H1 (cell line): ENCODE measurements around the gene DNAJC5G. TPM values are rescaled to one million over a fixed set of nuclear protein-coding genes. Genes with fewer than 3 reads are reported as not detected.

Experiments
- CTCF ChIA-PET: fragments of 300-600 bp; sonication (Branson Sonifier 250); formaldehyde crosslinking; loops from one replicate; lab custom pipeline; 2021; ENCODE audit not compliant: partially characterized antibody; lab: Charles Lee
- POLR2A ChIA-PET: fragments of 300-600 bp; sonication (Branson Sonifier 250); formaldehyde crosslinking; loops from one replicate; lab custom pipeline; 2021; ENCODE audit warnings: inconsistent platforms; ENCODE audit not compliant: partially characterized antibody; lab: Charles Lee
- DNase-seq, 2 experiments: peaks; one replicate each; pipeline versions ENCODE4 v3.0.0 to v3.0.0-alpha.2; 2010 to 2022; ENCODE audit warnings: low spot score in 2 of 2, low read depth in 1 of 2, mixed read lengths in 1 of 2
- FAIRE-seq: peaks from 2 replicates; lab custom pipeline; 2011; peaks lifted over from hg19 to GRCh38; lab: Jason Lieb, UNC
- H2AFZ ChIP-seq: 2 replicates; pipeline ENCODE4 v1.8.1; 2012; ENCODE audit warnings: low read length, inconsistent platforms
- H2AK5ac ChIP-seq: 2 replicates; pipeline ENCODE4 v1.6.1; 2013; ENCODE audit warnings: low read depth, low read length
- H2BK120ac ChIP-seq: replicated peaks from 2 replicates; pipeline ENCODE3; 2013; ENCODE audit warnings: low read depth, low read length, inconsistent platforms
- H2BK12ac ChIP-seq: 2 replicates; pipeline ENCODE4 v1.6.1; 2013; ENCODE audit warnings: low read depth, low read length
- H2BK15ac ChIP-seq: 2 replicates; pipeline ENCODE4 v1.6.1; 2013; ENCODE audit warnings: low read length
- H2BK20ac ChIP-seq: 2 replicates; pipeline ENCODE4 v1.6.1; 2013; ENCODE audit warnings: low read length
- H2BK5ac ChIP-seq: 2 replicates; pipeline ENCODE4 v1.6.1; 2013; ENCODE audit warnings: low read depth, low read length
- H3K14ac ChIP-seq: 2 replicates; pipeline ENCODE4 v1.6.1; 2013; ENCODE audit warnings: inconsistent platforms; ENCODE audit not compliant: insufficient read length
- H3K18ac ChIP-seq: 2 replicates; pipeline ENCODE4 v1.6.1; 2013; ENCODE audit warnings: low read length; ENCODE audit errors: extremely low read depth
- H3K23ac ChIP-seq: 2 replicates; pipeline ENCODE4 v1.6.1; 2013; ENCODE audit warnings: inconsistent platforms; ENCODE audit not compliant: insufficient read length
- H3K23me2 ChIP-seq: 2 replicates; pipeline ENCODE4 v1.6.1; 2013; ENCODE audit warnings: low read depth, low read length
- H3K27ac ChIP-seq: 2 replicates; pipeline ENCODE4 v1.6.1; 2011; ENCODE audit warnings: low read depth, low read length, inconsistent platforms
- H3K27me3 ChIP-seq, 4 experiments: replicated peaks in 1 of 4; 1 replicate in 1 of 4; 2 replicates in 3 of 4; pipeline versions ENCODE4 v1.6.1 to v1.8.1; 2011 to 2013; ENCODE audit warnings: low read length in 3 of 4, mild to moderate bottlenecking in 3 of 4, inconsistent platforms in 2 of 4, mixed read lengths in 2 of 4, moderate library complexity in 1 of 4; ENCODE audit not compliant: control insufficient read depth in 3 of 4, insufficient read depth in 3 of 4; ENCODE audit errors: extremely low read depth in 1 of 4
- H3K36me3 ChIP-seq, 4 experiments: 2 replicates each; pipeline versions ENCODE4 v1.6.1 to v1.8.1; 2011 to 2013; ENCODE audit warnings: mild to moderate bottlenecking in 4 of 4, low read length in 3 of 4, moderate library complexity in 2 of 4, control low read depth in 1 of 4, inconsistent platforms in 1 of 4; ENCODE audit not compliant: insufficient read depth in 4 of 4, control insufficient read depth in 2 of 4
- H3K4ac ChIP-seq: replicated peaks from 2 replicates; pipeline ENCODE3; 2013; ENCODE audit warnings: low read length, low read depth, mixed read lengths, inconsistent platforms; ENCODE audit not compliant: insufficient read length
- H3K4me1 ChIP-seq, 4 experiments: replicated peaks in 1 of 4; 1 replicate in 1 of 4; 2 replicates in 3 of 4; pipeline versions ENCODE4 v1.6.1 to v1.8.1; 2011 to 2013; ENCODE audit warnings: low read length in 3 of 4, inconsistent platforms in 2 of 4, mixed read lengths in 1 of 4; ENCODE audit not compliant: insufficient read depth in 4 of 4, control insufficient read depth in 3 of 4
- H3K4me2 ChIP-seq, 2 experiments: 2 replicates each; pipeline versions ENCODE4 v1.6.1 to v1.8.1; 2011 to 2013; ENCODE audit warnings: low read depth in 2 of 2, low read length in 2 of 2, control low read depth in 1 of 2, inconsistent platforms in 1 of 2, mild to moderate bottlenecking in 1 of 2; ENCODE audit not compliant: insufficient read depth in 1 of 2
- H3K4me3 ChIP-seq, 4 experiments: fragments of 200-600, 300-600 bp in 1 of 4; sonication (generic), shearing (Covaris generic), sonication (Bioruptor Twin) in 1 of 4; 2 replicates each; pipeline versions ENCODE4 v1.5.1 to v1.8.1; 2011 to 2016; ENCODE audit warnings: low read length in 4 of 4, low read depth in 3 of 4, control low read depth in 2 of 4, inconsistent platforms in 2 of 4, mild to moderate bottlenecking in 2 of 4, mixed read lengths in 1 of 4, moderate library complexity in 1 of 4; ENCODE audit not compliant: insufficient read depth in 2 of 4; ENCODE audit errors: extremely low read depth in 1 of 4
- H3K56ac ChIP-seq: replicated peaks from 2 replicates; pipeline ENCODE3; 2013; ENCODE audit warnings: low read depth, mild to moderate bottlenecking, mixed read lengths, low read length, inconsistent platforms; ENCODE audit not compliant: insufficient read length
- H3K79me1 ChIP-seq: 2 replicates; pipeline ENCODE4 v1.6.1; 2013; ENCODE audit warnings: low read depth, low read length, control low read depth
- H3K79me2 ChIP-seq, 2 experiments: 2 replicates each; pipeline versions ENCODE4 v1.6.1 to v1.8.1; 2012 to 2013; ENCODE audit warnings: low read length in 2 of 2, mild to moderate bottlenecking in 2 of 2, inconsistent platforms in 1 of 2; ENCODE audit not compliant: insufficient read depth in 2 of 2, control insufficient read depth in 1 of 2
- H3K9ac ChIP-seq, 4 experiments: replicated peaks in 1 of 4; 1 replicate in 1 of 4; 2 replicates in 3 of 4; pipeline versions ENCODE4 v1.6.1 to v1.8.1; 2011 to 2013; ENCODE audit warnings: low read depth in 3 of 4, low read length in 3 of 4, control low read depth in 2 of 4, mild to moderate bottlenecking in 2 of 4, moderate library complexity in 2 of 4, inconsistent platforms in 1 of 4; ENCODE audit errors: extremely low read depth in 1 of 4
- H3K9me3 ChIP-seq, 2 experiments: 2 replicates each; pipeline versions ENCODE4 v1.6.1 to v1.8.1; 2012 to 2013; ENCODE audit warnings: mild to moderate bottlenecking in 2 of 2, moderate library complexity in 2 of 2, control low read depth in 1 of 2, inconsistent platforms in 1 of 2, low read depth in 1 of 2, low read length in 1 of 2, mixed read lengths in 1 of 2; ENCODE audit not compliant: insufficient read depth in 2 of 2
- H4K20me1 ChIP-seq, 2 experiments: replicated peaks in 1 of 2; 2 replicates each; pipeline versions ENCODE3 to v1.8.1; 2011 to 2013; ENCODE audit warnings: inconsistent platforms in 2 of 2, low read length in 2 of 2, mild to moderate bottlenecking in 1 of 2; ENCODE audit not compliant: insufficient read depth in 2 of 2, control insufficient read depth in 1 of 2
- H4K5ac ChIP-seq: 2 replicates; pipeline ENCODE4 v1.6.1; 2013; ENCODE audit warnings: low read length, low read depth, mixed read lengths, inconsistent platforms; ENCODE audit not compliant: insufficient read length
- H4K8ac ChIP-seq: 2 replicates; pipeline ENCODE4 v1.8.0; 2013; ENCODE audit warnings: mild to moderate bottlenecking, moderate library complexity, low read length, inconsistent platforms; ENCODE audit not compliant: insufficient read depth; ENCODE audit errors: extremely low read depth
- H4K91ac ChIP-seq: replicated peaks from 2 replicates; pipeline ENCODE3; 2013; ENCODE audit warnings: low read length, mixed read lengths, inconsistent platforms; ENCODE audit not compliant: insufficient read length
- ASH2L ChIP-seq: fragments of 200-600, 300-600 bp; sonication (generic); IDR thresholded peaks from one replicate; pipeline ENCODE4 v1.7.1; 2017; ENCODE audit warnings: low read length
- CBX8 ChIP-seq: fragments of 300-800, 300-1000 bp; sonication (generic); IDR thresholded peaks from 2 replicates; pipeline ENCODE4 v1.7.1; 2016; ENCODE audit warnings: low read depth, low read length, borderline replicate concordance
- CREB1 ChIP-seq: IDR thresholded peaks from 2 replicates; pipeline ENCODE4 v1.6.1; 2012; ENCODE audit warnings: inconsistent platforms
- EGR1 ChIP-seq: IDR thresholded peaks from 2 replicates; pipeline ENCODE4 v1.6.1; 2011; ENCODE audit warnings: low read depth, low read length, borderline replicate concordance
- POLR2A ChIP-seq, 2 experiments: IDR thresholded peaks; 1 replicate in 1 of 2; 2 replicates in 1 of 2; pipeline ENCODE4 v1.6.1; 2011; ENCODE audit warnings: low read depth in 2 of 2, low read length in 2 of 2, mild to moderate bottlenecking in 2 of 2; ENCODE audit errors: control extremely low read depth in 1 of 2
- RNF2 ChIP-seq: fragments of 200-900, 300-1000 bp; sonication (generic); IDR thresholded peaks from 2 replicates; pipeline ENCODE4 v1.7.1; 2016; ENCODE audit warnings: borderline replicate concordance, low read depth, mild to moderate bottlenecking, antibody characterized with exemption, low read length; ENCODE audit not compliant: poor library complexity, severe bottlenecking; ENCODE audit errors: missing control alignments
- SIRT6 ChIP-seq: IDR thresholded peaks from one replicate; pipeline ENCODE4 v1.7.1; 2012; ENCODE audit warnings: low read length, inconsistent platforms
- SP4 ChIP-seq: IDR thresholded peaks from 2 replicates; pipeline ENCODE4 v1.6.1; 2012; ENCODE audit warnings: low read length, inconsistent platforms
- SUZ12 ChIP-seq: fragments of 200-600 bp; sonication (generic); IDR thresholded peaks from 2 replicates; pipeline ENCODE4 v1.6.1; 2012; ENCODE audit warnings: mild to moderate bottlenecking, inconsistent platforms, low read length, moderate library complexity, mixed read lengths
- TEAD4 ChIP-seq: IDR thresholded peaks from 2 replicates; pipeline ENCODE4 v1.6.1; 2012; ENCODE audit warnings: low read depth, low read length, inconsistent platforms, mixed read lengths
- ZNF274 ChIP-seq: IDR thresholded peaks from 2 replicates; pipeline ENCODE4 v1.7.0; 2012; ENCODE audit warnings: low read length, borderline replicate concordance; ENCODE audit errors: extremely low read depth
- WGBS, 2 experiments: shearing (Covaris generic) in 1 of 2; methylation state at CpG; one replicate each; pipeline versions ENCODE4 v1.1.6 to v1.1.7; 2013 to 2015; ENCODE audit warnings: low lambda C conversion rate in 2 of 2, mixed read lengths in 2 of 2, inconsistent platforms in 1 of 2, low coverage in 1 of 2, missing lambda C conversion rate in 1 of 2; ENCODE audit not compliant: insufficient replicate concordance in 2 of 2, insufficient coverage in 1 of 2, insufficient read length in 1 of 2; ENCODE audit errors: extremely low coverage in 1 of 2, missing lambda C conversion rate in 1 of 2; 5-methylcytosine and 5-hydroxymethylcytosine counted together
- polyA plus RNA-seq, 7 experiments: library from polyadenylated mRNA; depleted of rRNA in 3 of 7; stranded (reverse) in 5 of 7; unstranded in 2 of 7; fragments of >200 nt in 5 of 7; fragments of 200-250 nt in 2 of 7; gene quantifications; 1 replicate in 5 of 7; 2 replicates in 1 of 7; 4 replicates in 1 of 7; pipeline versions ENCODE4 v1.2.1 to v1.2.3, GENCODE V29; 2011 to 2013; ENCODE audit warnings: missing spikeins in 2 of 7, mixed read lengths in 2 of 7
- total RNA-seq: library from RNA; stranded (reverse); fragmentation: NEBNext Ultra II Directional; extraction: Animal tissue kit (Norgen Biotek cat#: 25700); gene quantifications from 2 replicates; pipeline ENCODE4 v1.2.1, GENCODE V29; 2021
- TF ChIP-seq, protein P1 (sequence below): IDR thresholded peaks from 2 replicates; pipeline ENCODE4 v1.6.1; 2012; ENCODE audit warnings: inconsistent platforms
- TF ChIP-seq, protein P2 (sequence below): IDR thresholded peaks from 2 replicates; pipeline ENCODE4 v1.6.1; 2012; ENCODE audit warnings: low read length, inconsistent platforms

The DNAJC5G gene
- total and polyA plus RNA-seq, 2 of the 8 experiments (the other 6 are each of a cell fraction or from before 2014, with no cell fraction given), result 0.83 to 1.4 TPM

DNA sequence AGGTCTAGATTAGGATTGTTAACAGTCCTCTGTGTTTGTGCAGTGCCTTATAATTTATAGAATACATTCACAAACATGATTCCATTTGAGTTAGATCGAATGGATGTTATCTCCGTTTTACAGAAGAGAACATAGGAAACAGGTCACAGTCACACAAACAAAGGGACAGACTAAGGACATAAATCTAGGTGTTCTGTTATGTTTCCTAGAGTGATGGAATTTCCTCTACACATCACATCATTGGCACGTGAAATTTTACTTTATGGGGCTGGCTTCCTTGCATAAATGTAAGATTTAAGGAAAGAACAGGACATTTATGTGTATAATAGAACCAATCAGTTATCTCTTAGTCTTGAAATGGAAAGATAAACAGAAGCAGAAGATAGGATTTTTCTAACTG lies 13.4 kb downstream of the DNAJC5G start:
- H3K36me3 ChIP-seq, result no peaks in the 10 kb centered on the region
- TF ChIP-seq SIRT6, result no peak
- no peak for TF ChIP-seq EGR1
- no peak for TF ChIP-seq CBX8
- TF ChIP-seq TEAD4, result no peak
- TF ChIP-seq ZNF274, result no peak
- TF ChIP-seq, protein P1, sequence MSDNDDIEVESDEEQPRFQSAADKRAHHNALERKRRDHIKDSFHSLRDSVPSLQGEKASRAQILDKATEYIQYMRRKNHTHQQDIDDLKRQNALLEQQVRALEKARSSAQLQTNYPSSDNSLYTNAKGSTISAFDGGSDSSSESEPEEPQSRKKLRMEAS, result no peak
- TF ChIP-seq SUZ12, result no peak
- TF ChIP-seq ASH2L, result no peak
- no peak for TF ChIP-seq POLR2A (IDR thresholded peaks at IDR 0.05; ENCODE audit: control extremely low read depth in 1 of 2, low read depth in 2 of 2, low read length in 2 of 2)
- no peak for TF ChIP-seq RNF2
- no peak for TF ChIP-seq SP4
- TF ChIP-seq CREB1, result no peak
- TF ChIP-seq, protein P2, sequence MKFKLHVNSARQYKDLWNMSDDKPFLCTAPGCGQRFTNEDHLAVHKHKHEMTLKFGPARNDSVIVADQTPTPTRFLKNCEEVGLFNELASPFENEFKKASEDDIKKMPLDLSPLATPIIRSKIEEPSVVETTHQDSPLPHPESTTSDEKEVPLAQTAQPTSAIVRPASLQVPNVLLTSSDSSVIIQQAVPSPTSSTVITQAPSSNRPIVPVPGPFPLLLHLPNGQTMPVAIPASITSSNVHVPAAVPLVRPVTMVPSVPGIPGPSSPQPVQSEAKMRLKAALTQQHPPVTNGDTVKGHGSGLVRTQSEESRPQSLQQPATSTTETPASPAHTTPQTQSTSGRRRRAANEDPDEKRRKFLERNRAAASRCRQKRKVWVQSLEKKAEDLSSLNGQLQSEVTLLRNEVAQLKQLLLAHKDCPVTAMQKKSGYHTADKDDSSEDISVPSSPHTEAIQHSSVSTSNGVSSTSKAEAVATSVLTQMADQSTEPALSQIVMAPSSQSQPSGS, result no peak
- TF ChIP-seq, all 59 proteins: peak for 0
- Histone ChIP-seq H2BK120ac (no peak overlapping the region), H3K79me2 (no peaks in the 10 kb centered on the region), H4K91ac (no peak overlapping the region), H3K23me2 (no peaks in the 10 kb centered on the region), H3K27me3 (no peaks in the 10 kb centered on the region; a peak in 1 of 7 replicates), H2AK5ac (no peak overlapping the region), H2BK5ac (no peak overlapping the region), H4K5ac (no peak overlapping the region), H3K27ac (no peak overlapping the region), H2AFZ (no peak overlapping the region), H3K9me3 (no peaks in the 10 kb centered on the region), H3K18ac (no peak overlapping the region), H3K9ac (no peak overlapping the region), H3K23ac (no peak overlapping the region), H3K14ac (no peak overlapping the region), H3K4me3 (no peak overlapping the region), H2BK12ac (no peak overlapping the region), H4K20me1 (no peaks in the 10 kb centered on the region), H2BK15ac (no peak overlapping the region), H3K79me1 (no peaks in the 10 kb centered on the region), H2BK20ac (no peak overlapping the region), H3K4me2 (no peak overlapping the region), H3K4me1 (peaks cover 0 to 5% (median 3%) of the 10 kb centered on the region in 4 experiments; a peak in 3 of 7 replicates), H3K56ac (no peak overlapping the region), H4K8ac (no peak overlapping the region), H3K4ac (no peak overlapping the region)
- CTCF ChIA-PET, result interaction anchor here (1.7 to 20.2 kb wide), 4 partner anchors 9 to 37 kb away, joined by 4 to 413 read pairs (median 42); partner anchors contain the start of genes TRIM54 and UCN
- WGBS, 2 experiments, result 93% methylated on average over 3 of the region's 3 CpGs; no CpG with 5 or more reads in 1 of the 2 experiments
- FAIRE-seq (no peak), DNase-seq (no peak)
- POLR2A ChIA-PET, result interaction anchor here (1.7 to 2.2 kb wide), 2 partner anchors 14 to 40 kb away, joined by 7 to 11 read pairs; no protein-coding TSS in a partner anchor
